Thyroid gland (tissue), 4 donors: ENCODE results near the gene CLDN18.

ENCODE experiments used
- POLR2A ChIP-seq, 2 donors: fragments of 450-650 bp; IDR thresholded peaks; one replicate each; pipeline ENCODE4 v1.6.1; 2017; ENCODE audit warnings: antibody characterized with exemption in 2 of 2, mild to moderate bottlenecking in 2 of 2, moderate library complexity in 1 of 2
- TF ChIP-seq, protein P1 (sequence below), 6 experiments: fragments of 200-600 bp in 3 of 6; fragments of 450-650 bp in 3 of 6; sonication (generic) in 3 of 6; IDR thresholded peaks; one replicate each; pipeline ENCODE4 v1.5.1; 2016 to 2019; ENCODE audit warnings: antibody characterized with exemption in 6 of 6, mild to moderate bottlenecking in 2 of 6, inconsistent platforms in 1 of 6, moderate library complexity in 1 of 6

DNA sequence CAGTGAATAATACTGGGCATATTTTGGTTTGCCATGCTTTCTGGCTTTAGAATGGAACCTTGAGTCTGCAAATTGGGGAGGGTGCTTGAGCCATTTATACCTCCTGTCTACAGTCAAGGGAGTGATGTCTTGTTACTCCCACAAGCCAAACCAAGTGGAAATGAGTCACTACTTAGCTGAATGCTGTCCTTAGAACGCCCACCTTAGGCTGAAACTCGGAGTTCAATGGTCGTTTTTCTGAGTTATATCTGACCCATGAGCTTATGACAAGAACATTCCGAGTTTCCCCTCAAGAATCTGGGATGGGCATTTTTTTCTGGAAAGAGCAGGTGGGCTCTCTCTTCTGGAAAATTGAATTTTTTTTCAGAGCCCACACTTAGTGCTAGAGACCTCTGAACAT, 17.4 kb upstream of the CLDN18 start:
- TF ChIP-seq, protein P1, sequence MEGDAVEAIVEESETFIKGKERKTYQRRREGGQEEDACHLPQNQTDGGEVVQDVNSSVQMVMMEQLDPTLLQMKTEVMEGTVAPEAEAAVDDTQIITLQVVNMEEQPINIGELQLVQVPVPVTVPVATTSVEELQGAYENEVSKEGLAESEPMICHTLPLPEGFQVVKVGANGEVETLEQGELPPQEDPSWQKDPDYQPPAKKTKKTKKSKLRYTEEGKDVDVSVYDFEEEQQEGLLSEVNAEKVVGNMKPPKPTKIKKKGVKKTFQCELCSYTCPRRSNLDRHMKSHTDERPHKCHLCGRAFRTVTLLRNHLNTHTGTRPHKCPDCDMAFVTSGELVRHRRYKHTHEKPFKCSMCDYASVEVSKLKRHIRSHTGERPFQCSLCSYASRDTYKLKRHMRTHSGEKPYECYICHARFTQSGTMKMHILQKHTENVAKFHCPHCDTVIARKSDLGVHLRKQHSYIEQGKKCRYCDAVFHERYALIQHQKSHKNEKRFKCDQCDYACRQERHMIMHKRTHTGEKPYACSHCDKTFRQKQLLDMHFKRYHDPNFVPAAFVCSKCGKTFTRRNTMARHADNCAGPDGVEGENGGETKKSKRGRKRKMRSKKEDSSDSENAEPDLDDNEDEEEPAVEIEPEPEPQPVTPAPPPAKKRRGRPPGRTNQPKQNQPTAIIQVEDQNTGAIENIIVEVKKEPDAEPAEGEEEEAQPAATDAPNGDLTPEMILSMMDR (IDR thresholded peaks at IDR 0.05), result no peak
- TF ChIP-seq POLR2A (IDR thresholded peaks at IDR 0.05), result no peak
